Retina (tissue), 1 donor: ENCODE measurements around the gene NOC4L.

ENCODE experiments used
- DNase-seq: peaks from one replicate; pipeline ENCODE4 v3.0.0-alpha.2; 2016

NOC4L gene

DNA sequence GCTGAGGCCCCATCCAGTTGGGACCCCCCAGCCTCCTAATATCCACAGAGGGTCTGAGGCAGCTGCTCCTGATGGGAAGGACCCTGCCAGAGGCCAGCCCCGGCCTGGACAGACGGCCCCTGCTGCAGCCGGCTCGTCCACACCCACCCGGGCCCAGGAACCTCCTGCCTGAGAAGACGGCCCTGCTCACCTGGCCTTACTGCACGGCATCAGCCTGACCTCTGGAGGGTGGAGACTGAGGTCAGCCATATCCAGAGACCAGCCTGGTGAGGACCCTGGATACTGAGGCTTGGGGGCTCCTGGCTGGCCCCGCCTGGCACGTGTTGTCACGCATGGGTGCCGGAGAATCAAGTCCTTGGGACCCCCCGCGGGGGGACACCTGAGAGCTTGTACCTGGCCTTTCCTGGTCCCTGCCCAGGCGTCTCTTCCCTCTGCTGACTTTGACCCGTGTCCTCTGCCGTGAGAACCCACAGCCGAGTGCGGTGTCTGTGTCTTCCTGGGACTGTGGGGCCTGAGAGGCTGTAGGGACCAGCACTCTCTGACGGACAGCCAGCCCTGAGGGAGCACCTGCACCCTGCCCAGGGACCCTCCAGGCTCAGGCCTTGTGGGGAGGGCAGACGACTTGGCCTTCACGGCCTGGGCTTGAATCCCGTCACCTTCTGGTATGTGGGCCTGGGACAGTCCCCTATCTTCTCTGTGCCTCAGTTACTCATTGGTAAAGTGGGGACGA is 57.3 kb downstream of the NOC4L start:
- DNase-seq: no peak
